Measurements from ENCODE around the gene LCN15. TPM values are rescaled to one million over a fixed set of nuclear protein-coding genes. Genes with fewer than 3 reads are reported as not detected.

LCN15 gene
- polyA plus RNA-seq, 1 donor from 2014 or later = not detected

GRCh38 chr9:136765041-136765440 is 723 bp upstream of the LCN15 start:
- Histone ChIP-seq H3K9me3 (ENCODE audit: low read length) (no peaks in the 10 kb centered on the region), H3K27ac (ENCODE audit: low read length) (no peak overlapping the region), H3K36me3 (ENCODE audit: insufficient read depth, low read length) (no peaks in the 10 kb centered on the region), H4K20me1 (ENCODE audit: insufficient read depth) (no peaks in the 10 kb centered on the region), H3K9ac (ENCODE audit: low read length) (no peak overlapping the region), H3F3A (ENCODE audit: insufficient read depth, low read length, poor library complexity, severe bottlenecking) (no peaks in the 10 kb centered on the region), H3K9me2 (ENCODE audit: insufficient read depth, low read length) (no peaks in the 10 kb centered on the region), H2AFZ (ENCODE audit: low read depth, low read length) (no peak overlapping the region), H3K4me2 (ENCODE audit: low read length) (no peak overlapping the region), H3K79me2 (replicated peaks; ENCODE audit: insufficient read depth, low read length) (no peaks in the 10 kb centered on the region), H3K27me3 (ENCODE audit: insufficient read depth, low read depth, low read length) (no peaks in the 10 kb centered on the region), H3K4me3 (ENCODE audit: low read length) (no peak overlapping the region)
- TF ChIP-seq SMC3 (conservative IDR thresholded peaks at IDR 0.05; ENCODE audit: poor library complexity) = no peak
- TF ChIP-seq POLR2AphosphoS5 (IDR thresholded peaks at IDR 0.05) = no peak
- TF ChIP-seq CTCF (IDR thresholded peaks at IDR 0.05; ENCODE audit: poor library complexity, severe bottlenecking) = no peak
- no peak for TF ChIP-seq TAF1 (IDR thresholded peaks at IDR 0.05; ENCODE audit: low read depth)
- TF ChIP-seq RAD21 (conservative IDR thresholded peaks at IDR 0.05) = no peak
- no peak for TF ChIP-seq MXI1 (conservative IDR thresholded peaks at IDR 0.05; ENCODE audit: poor library complexity, severe bottlenecking)
- TF ChIP-seq EZH2 (IDR thresholded peaks at IDR 0.05; ENCODE audit: borderline replicate concordance, insufficient read depth, low read length, poor library complexity, severe bottlenecking) = no peak
- TF ChIP-seq REST (IDR thresholded peaks at IDR 0.05; ENCODE audit: borderline replicate concordance) = no peak
- no peak for TF ChIP-seq EP300 (conservative IDR thresholded peaks at IDR 0.05; ENCODE audit: poor library complexity, severe bottlenecking)

- H3K4me3 ChIP-seq (ENCODE audit: low read length) = no peak overlapping the region
- H4K20me1 ChIP-seq (ENCODE audit: insufficient read depth) = no peaks in the 10 kb centered on the region
- H3F3A ChIP-seq (ENCODE audit: insufficient read depth, low read length, poor library complexity, severe bottlenecking) = no peaks in the 10 kb centered on the region
- no peaks in the 10 kb centered on the region for H3K9me3 ChIP-seq (ENCODE audit: low read length)
- H3K36me3 ChIP-seq (ENCODE audit: insufficient read depth, low read length) = no peaks in the 10 kb centered on the region
- H3K9ac ChIP-seq (ENCODE audit: low read length) = no peak overlapping the region
- no peaks in the 10 kb centered on the region for H3K27me3 ChIP-seq (ENCODE audit: insufficient read depth, low read depth, low read length)
- no peak overlapping the region for H3K27ac ChIP-seq (ENCODE audit: low read length)
- H2AFZ ChIP-seq (ENCODE audit: low read depth, low read length) = no peak overlapping the region
- H3K4me2 ChIP-seq (ENCODE audit: low read length) = no peak overlapping the region
- TF ChIP-seq POLR2AphosphoS5 (IDR thresholded peaks at IDR 0.05) (no peak), CTCF (IDR thresholded peaks at IDR 0.05; ENCODE audit: poor library complexity, severe bottlenecking) (no peak), SMC3 (conservative IDR thresholded peaks at IDR 0.05; ENCODE audit: poor library complexity) (no peak), RAD21 (conservative IDR thresholded peaks at IDR 0.05) (no peak)
- no peaks in the 10 kb centered on the region for H3K79me2 ChIP-seq (replicated peaks; ENCODE audit: insufficient read depth, low read length)
- H3K9me2 ChIP-seq (ENCODE audit: insufficient read depth, low read length) = no peaks in the 10 kb centered on the region
Observed at GRCh38 chr9:136763649-136764035, 676 bp downstream of the LCN15 start.
